CD14-positive monocyte (primary cell): ENCODE data around the gene RAB4B. TPM values are rescaled to one million over a fixed set of nuclear protein-coding genes. Genes with fewer than 3 reads are reported as not detected.

ENCODE experiments used
- DNase-seq, 3 donors: peaks; one replicate each; pipeline ENCODE4 v3.0.0-alpha.2; 2011 to 2022
- H2AFZ ChIP-seq: 2 replicates; pipeline ENCODE4 v1.6.0; 2012; ENCODE audit warnings: mild to moderate bottlenecking, low read depth, low read length, inconsistent platforms; ENCODE audit not compliant: insufficient read depth, poor library complexity, severe bottlenecking
- H3K27ac ChIP-seq, 2 donors: 1 replicate in 1 of 2; 2 replicates in 1 of 2; pipeline ENCODE4 v1.5.1; 2012 to 2013; ENCODE audit warnings: low read length in 2 of 2, control low read depth in 1 of 2, inconsistent platforms in 1 of 2, low read depth in 1 of 2, mild to moderate bottlenecking in 1 of 2
- H3K27me3 ChIP-seq, 2 donors: one replicate each; pipeline versions ENCODE4 v1.6.0 to v1.6.1; 2011 to 2013; ENCODE audit warnings: low read length in 2 of 2; ENCODE audit not compliant: control insufficient read depth in 2 of 2, insufficient read depth in 2 of 2
- H3K36me3 ChIP-seq, 2 donors: replicated peaks in 1 of 2; 1 replicate in 1 of 2; 2 replicates in 1 of 2; pipeline versions ENCODE4 v1.5.1 to v1.6.1; 2012 to 2013; ENCODE audit warnings: low read length in 2 of 2, control low read depth in 1 of 2, inconsistent platforms in 1 of 2, mild to moderate bottlenecking in 1 of 2; ENCODE audit not compliant: insufficient read depth in 2 of 2, control insufficient read depth in 1 of 2
- H3K4me1 ChIP-seq, 2 donors: 1 replicate in 1 of 2; 2 replicates in 1 of 2; pipeline versions ENCODE4 v1.5.1 to v1.6.1; 2012 to 2013; ENCODE audit warnings: low read length in 2 of 2, control low read depth in 1 of 2, inconsistent platforms in 1 of 2, mild to moderate bottlenecking in 1 of 2, moderate library complexity in 1 of 2; ENCODE audit not compliant: insufficient read depth in 2 of 2, control insufficient read depth in 1 of 2
- H3K4me2 ChIP-seq: replicated peaks from 2 replicates; pipeline ENCODE3; 2012; ENCODE audit warnings: low read length, moderate library complexity, mild to moderate bottlenecking; ENCODE audit not compliant: poor library complexity, severe bottlenecking; ENCODE audit errors: extremely low read depth
- H3K4me3 ChIP-seq, 3 experiments: fragments of 200-600 bp in 1 of 3; sonication (generic) in 1 of 3; replicated peaks in 1 of 3; 1 replicate in 2 of 3; 2 replicates in 1 of 3; pipeline ENCODE4 v1.5.1; 2011 to 2013; ENCODE audit warnings: low read length in 3 of 3, mild to moderate bottlenecking in 3 of 3, control low read depth in 2 of 3, low read depth in 2 of 3, inconsistent platforms in 1 of 3, moderate library complexity in 1 of 3
- H3K79me2 ChIP-seq: 2 replicates; pipeline ENCODE4 v1.6.0; 2012; ENCODE audit warnings: mild to moderate bottlenecking, control low read depth, inconsistent platforms, low read length, moderate library complexity; ENCODE audit not compliant: insufficient read depth
- H3K9ac ChIP-seq: 2 replicates; pipeline ENCODE4 v1.6.0; 2017; ENCODE audit warnings: low read length, mild to moderate bottlenecking; ENCODE audit not compliant: insufficient read depth, poor library complexity, severe bottlenecking
- H3K9me3 ChIP-seq, 2 donors: replicated peaks in 1 of 2; 1 replicate in 1 of 2; 2 replicates in 1 of 2; pipeline versions ENCODE4 v1.5.1 to v1.6.1; 2012 to 2013; ENCODE audit warnings: low read length in 2 of 2, control low read depth in 1 of 2; ENCODE audit not compliant: control insufficient read depth in 1 of 2, insufficient read depth in 1 of 2
- H4K20me1 ChIP-seq: 2 replicates; pipeline ENCODE4 v1.6.0; 2012; ENCODE audit warnings: mild to moderate bottlenecking, low read length, control low read depth, moderate library complexity; ENCODE audit not compliant: insufficient read depth
- H3K27ac Mint-ChIP-seq, 7 donors: one replicate each; pipeline ENCODE4 v1.8.0; 2020; ENCODE audit warnings: mild to moderate bottlenecking in 7 of 7, mixed read lengths in 7 of 7, moderate library complexity in 6 of 7, inconsistent platforms in 2 of 7
- H3K27me3 Mint-ChIP-seq, 3 donors: one replicate each; pipeline ENCODE4 v1.8.0; 2021 to 2022; ENCODE audit warnings: low read depth in 3 of 3, mild to moderate bottlenecking in 3 of 3, mixed read lengths in 3 of 3, moderate library complexity in 3 of 3, inconsistent platforms in 1 of 3
- H3K36me3 Mint-ChIP-seq, 2 donors: one replicate each; pipeline ENCODE4 v1.8.0; 2020; ENCODE audit warnings: mixed read lengths in 2 of 2, inconsistent platforms in 1 of 2, mild to moderate bottlenecking in 1 of 2
- H3K4me1 Mint-ChIP-seq: one replicate; pipeline ENCODE4 v1.8.0; 2020; ENCODE audit warnings: mild to moderate bottlenecking, mixed read lengths
- H3K4me3 Mint-ChIP-seq, 2 donors: one replicate each; pipeline ENCODE4 v1.8.0; 2020; ENCODE audit warnings: mild to moderate bottlenecking in 2 of 2, mixed read lengths in 2 of 2, moderate library complexity in 1 of 2
- H3K9me3 Mint-ChIP-seq, 7 donors: one replicate each; pipeline ENCODE4 v1.8.0; 2020 to 2022; ENCODE audit warnings: mixed read lengths in 7 of 7, mild to moderate bottlenecking in 6 of 7, moderate library complexity in 6 of 7, inconsistent platforms in 2 of 7
- CTCF ChIP-seq: fragments of 200-600 bp; IDR thresholded peaks from one replicate; pipeline ENCODE4 v1.8.0; 2022; ENCODE audit warnings: antibody characterized with exemption, mild to moderate bottlenecking
- WGBS: methylation state at CpG from one replicate; pipeline ENCODE4 v1.1.5; 2013; ENCODE audit warnings: missing lambda C conversion rate; ENCODE audit not compliant: insufficient coverage; 5-methylcytosine and 5-hydroxymethylcytosine counted together
- intact Hi-C, 2 donors: fragments of 100-400 bp; cut with micrococcal nuclease; formaldehyde crosslinking; loops; one replicate each; pipeline versions ENCODE4 v1.15.0 to v1.15.1; 2023
- polyA plus RNA-seq, 3 donors: library from polyadenylated mRNA; depleted of rRNA in 1 of 3; unstranded in 2 of 3; stranded (reverse) in 1 of 3; fragments of 300-500 nt in 2 of 3; fragments of >200 nt in 1 of 3; fragmentation: Illumina TruSeq in 2 of 3; gene quantifications; 1 replicate in 2 of 3; 2 replicates in 1 of 3; pipeline ENCODE4 v1.2.3, GENCODE V29; 2012 to 2021

The RAB4B gene
- polyA plus RNA-seq, 3 donors: 89.4 to 132 (median 108) TPM

- TF ChIP-seq CTCF: no peak
- no peaks in the 10 kb centered on the region for H3K9me3 Mint-ChIP-seq
- Histone ChIP-seq H3K9ac (no peak overlapping the region), H4K20me1 (peaks cover 88% of the 10 kb centered on the region), H3K79me2 (peaks cover 72% of the 10 kb centered on the region), H3K36me3 (peaks cover 71 to 89% of the 10 kb centered on the region in 2 donors), H3K27ac (no peak overlapping the region), H3K4me1 (peaks cover 25 to 30% of the 10 kb centered on the region in 2 donors), H2AFZ (no peak overlapping the region), H3K4me2 (no peak overlapping the region), H3K27me3 (no peaks in the 10 kb centered on the region), H3K4me3 (no peak overlapping the region), H3K9me3 (no peaks in the 10 kb centered on the region)
- H3K4me1 Mint-ChIP-seq: peaks cover 23% of the 10 kb centered on the region
- H3K4me3 Mint-ChIP-seq: no peak overlapping the region
- no peak for DNase-seq
- H3K36me3 Mint-ChIP-seq: peaks cover 75 to 83% of the 10 kb centered on the region in 2 donors
- H3K27me3 Mint-ChIP-seq: peaks cover 0 to 2% (median 0%) of the 10 kb centered on the region in 3 donors
- 97% methylated on average over 5 of the region's 13 CpGs for WGBS
- peak overlapping the region in 2 of 7 donors; percentile 13 to 33 for H3K27ac Mint-ChIP-seq
- intact Hi-C loops: loop anchor here in 1 of 2 donors (10.0 kb wide), 1 partner anchor 45 kb away; no protein-coding TSS in a partner anchor
These were observed 18.7 kb upstream of the RAB4B start for GRCh38 chr19:40759352-40759751.

GRCh38 chr19:40762754-40763470 lies 15.1 kb upstream of the RAB4B start:
- DNase-seq: no peak
- Histone ChIP-seq H3K79me2 (peaks cover 42% of the 10 kb centered on the region), H3K9me3 (no peaks in the 10 kb centered on the region), H4K20me1 (peaks cover 75% of the 10 kb centered on the region), H3K27me3 (no peaks in the 10 kb centered on the region), H3K36me3 (peaks cover 81 to 97% of the 10 kb centered on the region in 2 donors), H3K4me1 (no peaks in the 10 kb centered on the region), H3K4me3 (no peak overlapping the region), H3K27ac (peak overlapping the region in 1 of 2 donors; percentile 51), H3K9ac (no peak overlapping the region), H3K4me2 (no peak overlapping the region), H2AFZ (no peak overlapping the region)
- Mint-ChIP-seq H3K9me3 (no peaks in the 10 kb centered on the region), H3K27ac (peak overlapping the region in 3 of 7 donors; percentile 19 to 77 (median 61)), H3K36me3 (peaks cover 81 to 96% of the 10 kb centered on the region in 2 donors), H3K4me3 (no peak overlapping the region), H3K27me3 (peaks cover 0 to 1% (median 0%) of the 10 kb centered on the region in 3 donors), H3K4me1 (no peaks in the 10 kb centered on the region)
- TF ChIP-seq CTCF: no peak
- WGBS: 86% methylated on average over 15 of the region's 17 CpGs
- intact Hi-C loops: no loop called here
